A549 (cell line): ENCODE measurements around the gene PRSS50.
A peak's percentile ranks its signal among the peaks of the same experiment; 100 is the strongest.

Source experiments
- BHLHE40 ChIP-seq: IDR thresholded peaks from 2 replicates; pipeline ENCODE4 v1.6.1; 2012; ENCODE audit warnings: low read depth, low read length, inconsistent platforms
- CEBPB ChIP-seq, 2 experiments: fragments of >200 bp in 1 of 2; sonication (Bioruptor Twin) in 1 of 2; formaldehyde crosslinking in 1 of 2; IDR thresholded peaks; 2 replicates each; pipeline ENCODE4 v1.6.1; 2012 to 2016
- CHD2 ChIP-seq: fragments of 150-350 bp; IDR thresholded peaks from 2 replicates; pipeline ENCODE4 v1.6.1; 2014; ENCODE audit warnings: low read length; ENCODE audit not compliant: partially characterized antibody
- CTCF ChIP-seq: fragments of >200 bp; sonication (Bioruptor Twin); formaldehyde crosslinking; IDR thresholded peaks from 3 replicates; pipeline ENCODE4 v1.5.1; 2016
- EHMT2 ChIP-seq: fragments of 200-600 bp; sonication (generic); IDR thresholded peaks from 2 replicates; pipeline ENCODE4 v1.6.1; 2016; ENCODE audit warnings: antibody characterized with exemption, low read depth, mild to moderate bottlenecking, moderate library complexity
- EP300 ChIP-seq, 2 experiments: fragments of >200 bp; sonication (Bioruptor Twin); formaldehyde crosslinking; IDR thresholded peaks; 2 replicates in 1 of 2; 3 replicates in 1 of 2; pipeline ENCODE4 v1.6.1; 2016 to 2017
- FOSL2 ChIP-seq, 2 experiments: fragments of 450-650 bp in 1 of 2; fragments of >200 bp in 1 of 2; sonication (Bioruptor Twin) in 1 of 2; formaldehyde crosslinking; IDR thresholded peaks; 2 replicates each; pipeline versions ENCODE4 v1.5.0 to v1.6.1; 2016 to 2020; ENCODE audit warnings: mild to moderate bottlenecking in 1 of 2, moderate library complexity in 1 of 2
- HOXB5 ChIP-seq: fragments of 250-450 bp; sonication (Bioruptor Pico); IDR thresholded peaks from 2 replicates; pipeline ENCODE4 v1.5.0; 2020; ENCODE audit warnings: mild to moderate bottlenecking, moderate library complexity
- KDM5A ChIP-seq: fragments of 200-600 bp; sonication (generic); IDR thresholded peaks from 2 replicates; pipeline ENCODE4 v1.6.1; 2016; ENCODE audit warnings: antibody characterized with exemption, mild to moderate bottlenecking
- MAFK ChIP-seq: fragments of 450-650 bp; IDR thresholded peaks from 2 replicates; pipeline ENCODE4 v1.6.1; 2014; ENCODE audit not compliant: partially characterized antibody
- POLR2A ChIP-seq: IDR thresholded peaks from 2 replicates; pipeline ENCODE4 v1.6.1; 2012; ENCODE audit warnings: mild to moderate bottlenecking, low read length
- REST ChIP-seq: fragments of 200-600 bp; sonication (generic); IDR thresholded peaks from 2 replicates; pipeline ENCODE4 v1.6.1; 2016; ENCODE audit warnings: antibody characterized with exemption, mild to moderate bottlenecking, moderate library complexity
- RFX5 ChIP-seq: fragments of 450-650 bp; IDR thresholded peaks from 2 replicates; pipeline ENCODE4 v1.7.1; 2014; ENCODE audit warnings: antibody characterized with exemption, mild to moderate bottlenecking, moderate library complexity

- no peak for TF ChIP-seq BHLHE40
- no peak for TF ChIP-seq POLR2A
- no peak for TF ChIP-seq CEBPB (IDR thresholded peaks at IDR 0.05)
- peak; percentile 79 for TF ChIP-seq CTCF
- TF ChIP-seq MAFK: no peak
- TF ChIP-seq REST: peak; percentile 84
- TF ChIP-seq EP300 (IDR thresholded peaks at IDR 0.05): no peak
- no peak for TF ChIP-seq HOXB5 (CRISPR knock-in tag)
- no peak for TF ChIP-seq KDM5A
- TF ChIP-seq RFX5: no peak
- no peak for TF ChIP-seq EHMT2
- no peak for TF ChIP-seq CHD2
- no peak for TF ChIP-seq FOSL2 (IDR thresholded peaks at IDR 0.05)
- no peak for TF ChIP-seq FOSL2 (CRISPR knock-in tag; IDR thresholded peaks at IDR 0.05)
Measured at GRCh38 chr3:46705022-46705530, 12.6 kb downstream of the PRSS50 start.
